H4 (cell line): ENCODE data around the gene TBC1D22A. TPM values are rescaled to one million over a fixed set of nuclear protein-coding genes. Genes with fewer than 3 reads are reported as not detected.
A peak's percentile ranks its signal among the peaks of the same experiment; 100 is the strongest.
"Not testable (repeated sequence)": the region's sequence is repeated elsewhere in the genome, so short reads cannot be mapped to it uniquely, and the experiment has no call there.

Source experiments
- DNase-seq: peaks from one replicate; pipeline ENCODE4 v3.0.0-alpha.2; 2015; ENCODE audit warnings: low spot score
- total RNA-seq: library from RNA; depleted of rRNA; stranded (reverse); fragments of >200 nt; shearing (Covaris generic); gene quantifications from 2 replicates; pipeline ENCODE4 v1.2.3, GENCODE V29; 2014; rRNA removed

The TBC1D22A gene, protein sequence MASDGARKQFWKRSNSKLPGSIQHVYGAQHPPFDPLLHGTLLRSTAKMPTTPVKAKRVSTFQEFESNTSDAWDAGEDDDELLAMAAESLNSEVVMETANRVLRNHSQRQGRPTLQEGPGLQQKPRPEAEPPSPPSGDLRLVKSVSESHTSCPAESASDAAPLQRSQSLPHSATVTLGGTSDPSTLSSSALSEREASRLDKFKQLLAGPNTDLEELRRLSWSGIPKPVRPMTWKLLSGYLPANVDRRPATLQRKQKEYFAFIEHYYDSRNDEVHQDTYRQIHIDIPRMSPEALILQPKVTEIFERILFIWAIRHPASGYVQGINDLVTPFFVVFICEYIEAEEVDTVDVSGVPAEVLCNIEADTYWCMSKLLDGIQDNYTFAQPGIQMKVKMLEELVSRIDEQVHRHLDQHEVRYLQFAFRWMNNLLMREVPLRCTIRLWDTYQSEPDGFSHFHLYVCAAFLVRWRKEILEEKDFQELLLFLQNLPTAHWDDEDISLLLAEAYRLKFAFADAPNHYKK
- 7.0 and 8.6 TPM in 2 replicates for total RNA-seq

DNA sequence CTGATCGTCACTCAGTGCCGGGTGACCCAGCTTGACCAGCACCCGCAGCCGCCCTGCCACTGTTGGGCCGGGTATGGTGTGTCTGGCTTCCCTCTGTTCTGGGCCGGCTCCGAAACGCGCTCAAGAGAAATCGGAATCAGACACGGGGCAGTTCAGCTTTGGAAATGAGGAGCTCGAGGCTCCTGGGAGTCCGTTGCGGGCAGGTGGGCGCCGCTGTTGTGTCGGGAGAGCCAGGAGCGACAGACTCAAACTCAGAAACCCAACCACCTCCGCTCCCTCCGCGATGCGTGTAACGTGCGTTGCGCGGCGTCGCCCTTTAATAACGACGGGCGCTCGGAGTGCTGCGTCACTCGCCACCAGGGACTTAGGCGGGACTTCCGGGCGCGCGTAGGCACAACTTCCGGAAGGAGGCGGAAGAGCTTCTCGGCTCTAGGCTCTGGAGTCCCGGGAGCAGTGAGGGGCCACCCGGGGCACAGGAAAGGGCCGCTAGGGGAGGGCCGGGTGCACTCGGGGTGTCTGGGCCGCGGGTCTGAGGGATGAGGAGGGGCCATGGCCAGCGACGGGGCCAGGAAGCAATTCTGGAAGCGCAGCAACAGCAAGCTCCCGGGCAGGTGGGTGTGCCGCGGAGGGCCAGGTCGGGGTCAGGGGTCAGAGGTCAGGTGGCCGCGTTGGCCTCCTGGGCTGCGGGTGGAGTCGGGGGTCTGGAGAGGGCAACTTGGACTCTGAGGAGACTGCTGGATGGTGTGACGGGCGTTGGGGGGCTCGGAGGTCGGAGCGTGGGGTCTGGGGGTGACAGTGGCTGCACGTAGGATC is at the start of gene TBC1D22A:
Gene TBC1D22A (plus strand): TSS at position 413 of the 813 bp plus-strand sequence. CDS start 137 bp downstream, at position 550.
- peak; percentile 92 for DNase-seq

DNA sequence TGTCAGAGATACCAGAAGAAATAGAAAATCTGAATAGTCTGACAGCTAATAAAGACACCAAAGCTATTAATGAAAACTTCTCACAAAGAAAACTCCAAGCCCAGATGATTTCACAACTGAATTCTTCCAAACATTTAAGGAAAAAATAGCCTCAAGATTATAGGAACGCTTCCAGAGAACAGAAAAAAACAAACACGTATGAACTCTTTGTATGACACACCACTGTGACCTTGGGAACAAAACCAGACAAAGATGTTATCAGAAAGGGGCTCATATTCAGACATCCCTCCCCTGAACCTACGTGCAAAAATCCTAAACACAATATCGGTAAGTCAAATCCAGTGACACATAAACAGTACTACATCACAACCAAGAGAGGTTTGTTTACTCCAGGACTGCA is 47.9 kb upstream of the TBC1D22A start:
- no peak for DNase-seq

DNA sequence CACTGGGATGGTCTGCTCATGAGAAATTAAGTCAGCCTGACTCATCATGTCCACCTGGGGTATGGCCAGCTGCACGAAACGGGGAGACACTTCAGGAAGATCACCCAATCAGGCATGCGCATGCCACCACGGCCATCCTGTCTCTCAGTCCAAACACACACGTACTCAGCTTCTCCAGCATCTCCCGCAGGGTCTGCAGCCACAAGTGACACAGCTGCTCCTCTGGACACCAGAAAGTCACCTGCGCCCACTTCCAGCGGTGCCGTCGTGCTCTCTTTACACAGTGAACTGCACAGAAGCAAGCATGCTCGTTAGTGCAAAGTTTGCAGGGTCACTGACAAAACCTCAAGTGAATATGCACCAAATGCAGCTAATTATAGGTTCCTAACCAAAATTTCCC is 42.5 kb upstream of the TBC1D22A start:
- DNase-seq, result no peak

DNA sequence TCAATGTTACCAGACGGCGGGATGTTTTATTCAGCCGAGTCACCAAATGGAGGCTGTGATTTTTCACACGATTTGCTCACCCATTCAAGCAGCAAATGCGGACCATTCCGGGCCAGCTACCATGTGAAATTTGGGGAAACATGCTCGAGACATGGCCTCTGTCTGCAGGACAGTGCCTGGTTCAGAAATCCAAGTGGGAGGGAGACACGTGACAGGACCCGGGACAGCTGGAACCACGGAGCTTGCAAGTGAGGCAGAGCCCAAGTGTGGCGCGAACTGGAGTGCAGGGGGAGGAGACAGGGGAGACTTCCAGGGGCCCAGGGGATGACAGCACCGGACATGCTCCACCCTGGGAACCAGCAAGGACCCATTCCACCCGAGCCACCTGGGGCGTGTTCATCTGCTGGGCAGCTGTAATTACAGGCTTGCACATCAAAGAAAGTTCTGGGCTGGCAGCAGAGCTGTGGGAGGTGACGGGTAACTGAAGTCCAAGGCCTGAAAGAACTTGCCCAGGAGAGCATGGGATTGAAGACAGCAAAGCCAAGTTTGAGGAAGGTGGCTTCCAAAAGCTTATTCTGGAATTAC is 40.9 kb upstream of the TBC1D22A start:
- DNase-seq, result no peak

DNA sequence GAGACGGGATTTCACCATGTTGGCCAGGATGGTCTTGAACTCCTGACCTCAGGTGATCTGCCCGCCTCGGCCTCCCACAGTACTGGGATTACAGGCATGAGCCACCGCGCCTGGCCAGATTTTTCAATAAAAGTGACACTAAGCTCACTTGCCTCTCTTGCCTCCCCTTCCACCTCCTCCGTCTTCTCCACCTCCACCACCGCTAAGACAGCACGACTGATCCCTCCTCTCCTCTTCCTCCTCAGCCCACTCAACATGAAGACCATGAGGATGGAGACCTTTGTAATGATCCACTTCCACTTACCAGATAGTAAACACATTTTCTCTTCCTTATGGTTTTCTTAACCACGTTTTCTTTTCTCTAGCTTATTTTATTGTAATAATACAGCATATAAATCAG is 38.6 kb upstream of the TBC1D22A start:
- no peak for DNase-seq

DNA sequence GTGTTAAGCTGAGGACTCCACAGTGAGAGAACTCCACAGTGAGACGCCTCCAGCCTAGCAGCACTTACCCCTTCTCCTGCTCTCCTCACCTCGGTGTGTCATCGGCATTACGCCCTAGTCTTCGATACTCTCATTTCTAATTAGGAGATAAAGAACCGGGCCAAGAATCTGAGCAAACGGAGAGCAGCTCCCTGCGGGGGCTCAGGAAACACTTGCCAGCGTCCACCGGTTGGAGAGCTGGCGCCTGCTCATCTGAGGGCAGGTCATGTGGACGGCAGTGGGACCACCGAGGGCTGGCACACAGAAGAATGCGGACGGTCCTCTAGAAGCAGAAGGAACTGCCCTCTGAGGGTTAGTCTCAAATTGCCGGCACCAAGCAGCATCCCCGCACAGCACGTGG is 37.4 kb upstream of the TBC1D22A start:
- no peak for DNase-seq

DNA sequence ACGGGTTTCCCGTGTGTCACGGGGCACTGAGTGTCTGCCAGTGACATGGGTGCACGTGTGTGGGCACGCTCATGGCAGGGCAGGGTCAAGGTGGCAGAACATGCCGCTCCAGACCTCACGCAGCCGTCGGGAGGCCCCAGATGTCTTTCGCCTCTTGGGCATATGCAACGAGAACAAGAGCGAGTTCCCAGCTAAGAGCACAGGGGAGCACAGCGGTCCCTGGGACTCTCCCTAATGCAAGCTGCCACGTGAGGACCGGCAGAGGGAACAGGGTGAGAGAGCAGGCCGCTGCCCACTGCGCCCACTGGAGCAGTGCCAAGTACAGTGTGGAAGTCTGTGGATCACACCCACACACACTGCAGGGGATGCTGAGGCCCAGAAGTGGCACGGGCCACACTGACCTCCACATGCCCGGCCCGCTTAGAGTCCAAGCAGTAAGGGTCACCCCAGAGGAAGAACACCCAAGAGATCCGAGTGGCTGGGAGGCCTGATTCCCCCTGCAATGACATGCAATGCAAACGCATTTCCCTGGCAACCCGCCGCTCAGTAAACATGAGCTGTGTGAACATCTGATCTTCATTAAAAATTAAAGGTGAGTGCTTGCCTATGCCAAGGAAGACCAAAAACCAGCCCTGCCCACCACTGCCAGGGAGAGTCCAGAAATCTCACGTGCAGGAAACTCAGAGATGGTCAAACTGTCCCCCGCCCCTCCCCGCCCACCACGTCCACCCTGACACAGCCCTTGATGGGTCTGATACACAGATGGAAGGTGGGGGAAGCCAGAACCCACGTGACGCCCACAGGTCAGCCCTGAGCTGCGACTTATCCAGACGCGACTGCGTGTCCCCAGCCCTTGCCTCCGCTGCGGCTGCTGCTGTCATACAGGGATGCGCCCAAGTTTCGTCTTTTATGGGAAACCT is 36.1 kb upstream of the TBC1D22A start:
- no peak for DNase-seq

DNA sequence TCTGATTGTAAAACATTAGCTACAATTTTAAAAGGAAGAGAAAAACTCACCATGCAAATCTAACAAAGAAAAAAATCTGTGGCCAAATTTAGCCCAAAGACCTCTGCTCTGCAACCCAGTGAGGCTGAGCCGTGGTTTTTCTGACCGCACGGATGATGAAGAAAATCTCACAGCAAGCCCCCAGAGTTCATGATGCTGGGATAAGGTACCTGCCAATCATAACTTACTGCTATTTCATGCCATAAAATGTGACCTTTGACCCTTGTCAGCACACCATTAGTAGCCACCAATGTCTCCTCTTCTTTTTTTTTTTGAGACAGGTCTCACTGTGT is 35.5 kb upstream of the TBC1D22A start:
- DNase-seq, result no peak

DNA sequence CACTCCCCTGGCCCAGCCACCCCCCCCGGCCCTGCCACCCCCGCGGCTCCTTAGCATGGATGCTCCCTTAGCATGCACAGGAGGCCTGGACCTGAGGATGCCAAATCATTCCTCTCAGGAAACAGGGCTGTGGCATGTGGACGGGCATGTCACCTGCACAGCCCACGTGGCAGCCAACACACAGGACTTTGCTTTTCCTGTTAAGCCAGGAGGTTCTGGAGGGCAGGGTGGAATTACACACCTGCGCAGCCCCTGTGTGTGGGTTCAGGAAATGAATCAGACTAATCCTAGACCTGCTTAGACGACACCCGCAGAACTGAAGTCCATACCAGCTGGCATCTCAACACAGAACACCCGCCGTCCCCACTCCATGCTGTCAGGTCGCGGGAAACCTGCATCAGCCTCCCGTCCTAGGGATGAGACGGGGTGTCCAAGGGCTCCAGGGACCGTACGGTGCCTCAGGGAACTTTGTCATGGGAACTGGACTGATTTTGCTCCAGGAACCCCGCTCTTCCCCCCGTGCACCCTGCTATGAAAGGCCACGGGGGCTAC is 34.6 kb upstream of the TBC1D22A start:
- no peak for DNase-seq

DNA sequence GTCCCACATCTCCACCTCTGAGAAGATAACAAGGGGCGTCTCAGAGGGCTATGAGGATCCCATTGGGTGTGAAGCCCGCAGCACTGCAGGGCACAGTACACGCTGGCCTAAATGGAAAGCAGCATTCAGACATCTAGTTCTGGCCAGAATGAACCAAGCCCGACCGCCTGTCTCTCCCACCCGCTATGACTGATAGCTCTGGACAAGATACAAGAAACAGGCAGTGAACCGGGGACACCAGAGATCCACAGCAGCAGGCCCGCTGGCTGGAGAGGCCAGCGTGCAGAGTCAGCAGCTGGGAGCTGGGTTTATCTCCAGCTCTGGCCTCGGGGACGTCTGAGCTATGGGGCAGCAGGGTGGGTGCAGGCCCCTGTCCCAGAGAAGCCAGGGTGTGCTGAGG is 34.0 kb upstream of the TBC1D22A start:
- no peak for DNase-seq

DNA sequence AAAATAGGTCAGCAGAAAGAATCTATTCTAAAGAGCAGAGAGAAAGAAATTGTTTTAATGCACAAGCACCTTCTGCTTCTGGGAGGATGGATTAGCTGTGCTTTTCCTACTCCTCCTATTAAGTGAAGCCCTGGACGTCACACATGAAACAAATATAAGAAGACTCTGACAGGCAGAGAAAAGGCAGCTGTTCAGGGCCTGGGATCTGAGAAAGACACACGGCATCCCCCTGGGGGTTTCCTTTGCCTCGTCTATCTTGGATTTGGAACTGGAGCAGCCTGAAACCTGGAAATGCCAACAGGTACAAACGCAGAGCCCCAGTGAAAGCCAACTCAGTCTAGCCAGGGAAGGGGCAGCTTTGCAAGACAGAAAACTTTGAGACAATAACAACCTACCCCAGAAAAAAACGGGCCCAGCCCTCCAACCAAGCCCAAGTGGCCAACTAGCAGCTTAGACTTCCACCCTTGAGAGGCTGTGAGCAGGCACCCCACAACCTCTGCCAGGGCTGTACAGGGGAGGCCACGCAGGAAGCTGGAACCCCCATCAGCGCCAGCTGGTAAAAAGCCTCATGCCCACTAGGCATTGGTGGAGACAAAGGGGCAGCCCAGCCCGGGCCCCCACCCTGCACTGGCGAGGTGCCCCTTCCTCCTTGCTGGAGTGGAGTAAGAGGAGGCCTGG is 31.7 kb upstream of the TBC1D22A start:
- DNase-seq, result no peak

DNA sequence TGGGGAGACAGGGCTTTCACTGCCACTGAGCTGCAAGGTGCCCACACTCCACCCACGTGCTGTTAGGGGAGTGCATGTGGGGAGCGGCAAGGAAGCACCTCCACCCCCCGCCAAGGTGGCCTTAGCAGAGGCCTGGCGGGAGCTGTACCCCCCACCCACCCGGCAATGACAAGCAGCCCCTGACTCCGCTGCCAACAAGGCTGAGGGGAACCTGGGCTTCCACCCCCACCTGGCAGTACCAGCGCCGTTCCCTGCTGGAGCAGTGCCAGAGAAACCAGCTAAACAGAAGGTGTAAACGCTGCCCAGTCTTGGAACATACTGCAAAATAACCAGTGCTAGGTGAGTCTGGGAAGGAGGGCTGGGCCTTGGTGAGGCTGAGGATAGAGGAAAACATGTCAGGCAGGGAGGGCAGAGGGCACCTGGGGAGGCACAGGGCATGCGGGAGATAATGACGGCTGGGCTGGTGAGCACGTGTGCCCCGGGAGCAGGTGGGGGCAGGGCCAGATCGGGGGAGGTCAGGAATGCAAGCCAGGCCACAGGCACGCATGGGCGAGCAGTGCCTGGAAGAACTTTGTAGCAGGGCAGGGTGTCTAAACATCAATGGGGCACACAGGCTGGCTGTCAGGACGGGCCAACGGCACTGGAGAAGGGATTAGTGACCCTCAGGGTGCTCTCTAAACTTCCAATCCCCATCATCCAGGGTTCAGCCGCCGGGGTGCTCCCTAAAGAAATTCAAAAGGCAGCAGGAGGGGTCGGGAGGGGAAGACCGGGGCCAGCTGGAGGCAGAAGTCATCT is 31.0 kb upstream of the TBC1D22A start:
- no peak for DNase-seq

DNA sequence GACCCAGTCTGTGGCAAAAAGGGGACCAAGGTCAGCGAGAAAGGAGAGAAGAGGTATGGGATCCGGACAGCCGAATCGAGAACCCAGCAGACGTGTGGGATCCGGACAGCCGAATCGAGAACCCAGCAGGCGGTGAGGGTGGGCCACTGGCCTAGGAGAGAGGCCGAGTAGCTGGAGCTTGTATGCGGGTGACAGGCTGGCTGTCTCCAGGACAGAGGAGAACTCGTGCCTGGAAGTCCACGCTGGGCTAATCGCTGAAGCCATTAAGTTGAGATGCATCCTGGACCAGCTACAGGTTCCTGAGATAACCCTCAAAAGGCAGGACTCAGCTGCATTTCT is 30.4 kb upstream of the TBC1D22A start:
- DNase-seq, result no peak

DNA sequence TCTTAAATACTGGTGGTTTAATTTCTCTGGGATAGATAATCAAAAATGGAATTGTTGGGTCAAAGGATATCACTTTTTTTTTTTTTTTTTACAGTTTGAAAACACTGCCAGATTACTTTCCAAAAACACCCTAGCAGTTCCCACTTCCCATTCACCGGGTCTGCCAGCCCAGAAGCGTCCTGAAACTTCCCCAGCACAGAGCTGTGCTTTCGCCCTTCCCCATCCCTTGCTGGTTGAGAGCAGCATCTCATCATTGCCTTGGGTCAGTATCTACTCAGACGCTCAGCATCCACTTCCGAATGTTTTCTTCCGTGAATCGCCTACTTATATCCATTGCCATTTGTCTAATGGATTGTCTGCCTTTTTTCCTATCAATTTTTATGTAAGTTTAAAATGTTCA is 29.9 kb upstream of the TBC1D22A start:
- DNase-seq, result no peak

DNA sequence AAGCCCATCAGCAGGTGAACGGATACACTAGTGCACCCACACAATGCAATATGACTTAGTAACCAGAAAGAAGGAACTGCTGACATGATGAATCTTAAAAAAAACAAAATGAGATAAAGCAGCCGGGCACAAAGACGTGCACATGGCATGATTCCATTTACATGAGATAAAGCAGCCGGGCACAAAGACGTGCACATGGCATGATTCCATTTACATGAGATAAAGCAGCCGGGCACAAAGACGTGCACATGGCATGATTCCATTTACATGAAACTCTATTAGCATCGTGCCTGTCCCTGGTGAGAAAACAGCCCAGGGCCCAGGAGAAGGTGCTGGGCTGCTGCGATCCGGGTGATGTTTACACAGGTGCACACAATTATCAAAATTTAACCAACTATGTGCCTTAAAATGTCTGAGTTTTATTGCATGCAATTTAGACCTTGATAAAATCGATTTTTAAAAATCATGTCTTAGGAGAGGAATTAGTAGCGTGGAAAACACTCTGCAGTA is 28.2 kb upstream of the TBC1D22A start:
- not testable (repeated sequence) for DNase-seq

DNA sequence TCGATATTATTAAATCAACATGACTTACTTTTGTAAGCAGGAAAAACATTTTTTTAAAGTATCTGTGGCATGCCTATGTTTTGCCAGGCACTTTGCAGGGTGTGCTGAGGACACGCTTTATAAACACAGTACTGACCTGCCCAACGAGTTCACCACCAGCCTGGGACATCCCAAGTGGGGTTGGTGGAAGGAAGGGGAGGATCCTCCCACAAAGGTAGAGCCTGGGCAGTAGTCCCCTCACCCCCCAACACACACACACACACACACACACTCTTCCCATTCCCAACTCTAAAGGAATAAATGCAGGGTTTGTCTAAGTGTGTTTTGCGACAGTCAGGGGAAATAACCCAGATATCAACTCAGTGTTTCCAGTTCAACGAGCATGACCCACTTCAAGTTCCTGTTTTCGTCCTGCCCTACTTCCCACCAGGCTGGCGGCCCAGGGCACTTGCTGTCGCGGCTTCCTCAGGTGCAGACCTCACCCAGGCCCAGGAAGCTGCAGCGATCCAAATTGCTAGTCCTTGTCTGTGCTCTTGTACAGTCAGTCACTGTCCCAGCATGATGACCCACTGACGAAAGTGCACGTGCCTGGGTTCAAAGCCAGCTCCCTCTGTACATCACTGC is 27.5 kb upstream of the TBC1D22A start:
- DNase-seq, result no peak

DNA sequence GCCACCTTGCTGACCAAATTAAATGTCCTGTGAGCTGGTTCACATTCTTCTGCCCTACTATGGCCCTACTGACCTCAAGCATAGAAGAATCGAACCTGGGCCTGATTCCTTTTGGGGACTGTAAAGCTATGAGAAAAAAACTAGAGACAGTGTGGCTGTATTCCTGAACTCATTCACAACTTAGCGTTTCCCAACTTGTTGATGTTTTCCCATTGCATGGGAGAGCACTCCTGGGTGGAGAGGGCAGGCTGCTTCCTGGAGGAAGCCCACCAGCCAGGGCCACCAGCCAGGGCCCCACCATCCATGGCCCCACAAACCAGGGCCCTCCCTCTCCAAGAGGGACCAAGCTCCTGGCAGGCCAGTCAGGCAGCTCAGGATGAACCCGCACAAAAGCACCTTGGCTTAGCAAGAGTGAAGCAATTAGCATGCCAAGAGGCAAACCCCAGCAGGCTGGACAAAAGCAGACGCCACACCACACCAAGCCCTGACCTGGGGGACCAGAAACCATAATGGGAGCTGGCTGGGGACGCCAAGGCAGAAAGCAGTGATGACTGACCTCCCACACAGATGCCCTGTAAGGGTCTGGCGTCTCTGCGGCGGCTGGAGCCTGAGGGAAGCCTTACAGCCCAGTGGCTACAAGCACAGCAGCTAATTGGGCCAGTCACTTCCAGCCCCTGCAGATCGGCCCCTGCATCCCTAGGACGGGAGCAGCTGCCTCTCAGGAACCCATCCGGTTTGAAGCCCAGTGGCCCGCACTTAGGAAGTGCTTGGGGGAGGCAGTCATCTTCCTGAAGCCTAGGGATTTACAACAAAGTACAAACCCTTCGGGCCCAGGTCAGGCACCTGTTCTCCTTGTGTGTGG is 26.5 kb upstream of the TBC1D22A start:
- DNase-seq, result no peak

DNA sequence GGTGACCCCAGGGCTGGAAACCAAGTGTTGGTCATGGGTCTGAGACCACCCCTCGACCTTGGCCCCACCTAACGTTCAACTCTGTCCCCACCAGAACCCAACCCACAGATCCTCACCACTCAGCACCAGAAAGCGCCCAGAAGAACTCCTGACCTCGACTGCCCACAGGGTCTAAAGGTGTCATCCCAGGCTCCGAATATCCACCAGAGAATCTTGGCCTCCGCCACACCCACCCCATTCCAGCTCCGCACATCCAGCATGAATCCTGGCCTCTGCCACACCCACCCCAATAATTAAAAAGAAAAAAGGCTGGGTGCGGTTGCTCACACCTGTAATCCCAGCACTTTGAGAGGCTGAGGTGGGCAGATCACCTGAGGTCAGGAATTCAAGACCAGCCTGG is 25.7 kb upstream of the TBC1D22A start:
- DNase-seq, result no peak
